Uterus (tissue), 2 donors: ENCODE data around the gene OR2T11.

Experiments
- POLR2A ChIP-seq, 2 donors: fragments of 450-650 bp; IDR thresholded peaks; one replicate each; pipeline ENCODE4 v1.6.1; 2016; ENCODE audit warnings: antibody characterized with exemption in 2 of 2, mild to moderate bottlenecking in 1 of 2, moderate library complexity in 1 of 2
- TF ChIP-seq, protein P1 (sequence below), 4 experiments: fragments of 200-600 bp in 2 of 4; fragments of 450-650 bp in 2 of 4; sonication (generic) in 2 of 4; IDR thresholded peaks; one replicate each; pipeline ENCODE4 v1.5.1; 2016 to 2019; ENCODE audit warnings: antibody characterized with exemption in 4 of 4, mild to moderate bottlenecking in 2 of 4, moderate library complexity in 1 of 4

DNA sequence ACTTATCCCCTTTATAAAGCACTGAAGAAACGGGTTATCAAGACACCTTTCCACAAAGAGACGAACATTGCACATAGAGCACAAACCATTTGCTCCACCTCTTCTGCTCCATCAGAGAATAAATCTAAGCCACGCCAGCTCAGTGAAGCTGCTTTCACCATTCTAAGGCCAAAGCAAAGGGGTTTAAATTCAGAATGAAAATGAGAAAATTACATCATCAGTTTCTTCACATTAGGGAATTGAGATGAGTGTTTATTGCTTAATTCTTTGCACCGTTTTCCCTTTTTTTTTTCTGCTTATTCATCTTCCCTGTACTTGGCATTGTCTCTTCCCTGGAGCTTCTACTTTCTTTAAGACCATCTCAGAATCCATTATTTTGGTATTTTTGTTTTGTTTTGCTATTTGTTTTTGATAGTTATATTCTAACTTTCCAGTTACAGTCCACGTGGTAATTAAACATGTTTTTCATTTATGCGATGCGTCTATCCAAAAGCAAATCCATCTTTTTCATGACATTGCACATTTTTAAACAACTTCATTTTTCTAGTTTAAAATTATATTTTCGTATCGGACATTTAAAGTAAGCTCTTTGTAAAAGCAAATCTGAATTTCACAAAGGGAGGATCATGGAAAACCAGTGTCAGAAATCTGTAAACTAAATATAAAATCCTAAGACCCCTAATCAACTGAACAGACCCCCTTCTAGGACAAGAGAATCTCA lies 58.5 kb downstream of the OR2T11 start:
- TF ChIP-seq, protein P1, sequence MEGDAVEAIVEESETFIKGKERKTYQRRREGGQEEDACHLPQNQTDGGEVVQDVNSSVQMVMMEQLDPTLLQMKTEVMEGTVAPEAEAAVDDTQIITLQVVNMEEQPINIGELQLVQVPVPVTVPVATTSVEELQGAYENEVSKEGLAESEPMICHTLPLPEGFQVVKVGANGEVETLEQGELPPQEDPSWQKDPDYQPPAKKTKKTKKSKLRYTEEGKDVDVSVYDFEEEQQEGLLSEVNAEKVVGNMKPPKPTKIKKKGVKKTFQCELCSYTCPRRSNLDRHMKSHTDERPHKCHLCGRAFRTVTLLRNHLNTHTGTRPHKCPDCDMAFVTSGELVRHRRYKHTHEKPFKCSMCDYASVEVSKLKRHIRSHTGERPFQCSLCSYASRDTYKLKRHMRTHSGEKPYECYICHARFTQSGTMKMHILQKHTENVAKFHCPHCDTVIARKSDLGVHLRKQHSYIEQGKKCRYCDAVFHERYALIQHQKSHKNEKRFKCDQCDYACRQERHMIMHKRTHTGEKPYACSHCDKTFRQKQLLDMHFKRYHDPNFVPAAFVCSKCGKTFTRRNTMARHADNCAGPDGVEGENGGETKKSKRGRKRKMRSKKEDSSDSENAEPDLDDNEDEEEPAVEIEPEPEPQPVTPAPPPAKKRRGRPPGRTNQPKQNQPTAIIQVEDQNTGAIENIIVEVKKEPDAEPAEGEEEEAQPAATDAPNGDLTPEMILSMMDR (IDR thresholded peaks at IDR 0.05): no peak
- TF ChIP-seq POLR2A (IDR thresholded peaks at IDR 0.05): no peak
